Type B pancreatic cell (in vitro differentiated cells): Measurements from ENCODE around the gene CPED1. TPM values are rescaled to one million over a fixed set of nuclear protein-coding genes. Genes with fewer than 3 reads are reported as not detected.

Experiments
- DNase-seq: peaks from one replicate; pipeline ENCODE4 v3.0.0; 2021; ENCODE audit warnings: mixed read lengths; ENCODE audit not compliant: unreplicated experiment; ENCODE audit errors: extremely low spot score
- H3K27ac Mint-ChIP-seq: 2 replicates; pipeline ENCODE4 v1.8.0; 2021; ENCODE audit warnings: mild to moderate bottlenecking, mixed read lengths
- H3K27me3 Mint-ChIP-seq: 2 replicates; pipeline ENCODE4 v1.8.0; 2021; ENCODE audit warnings: mixed read lengths
- H3K36me3 Mint-ChIP-seq: 2 replicates; pipeline ENCODE4 v1.8.0; 2021; ENCODE audit warnings: mixed read lengths
- H3K4me1 Mint-ChIP-seq: one replicate; pipeline ENCODE4 v1.8.0; 2021; ENCODE audit warnings: mixed read lengths; ENCODE audit not compliant: unreplicated experiment
- H3K4me3 Mint-ChIP-seq: 2 replicates; pipeline ENCODE4 v1.8.0; 2021; ENCODE audit warnings: mild to moderate bottlenecking, mixed read lengths
- H3K9me3 Mint-ChIP-seq: 2 replicates; pipeline ENCODE4 v1.8.0; 2021; ENCODE audit warnings: mixed read lengths
- total RNA-seq: library from RNA; stranded (reverse); gene quantifications from 2 replicates; pipeline ENCODE4 v1.2.1, GENCODE V29; 2021; ENCODE audit warnings: low replicate concordance
- TF ChIP-seq, protein P1 (sequence below): fragments of 200-600 bp; sonication (generic); conservative IDR thresholded peaks from 2 replicates; pipeline ENCODE4 v1.5.0; 2021; ENCODE audit warnings: antibody characterized with exemption, mild to moderate bottlenecking

Gene CPED1
- total RNA-seq, 1 donor from 2014 or later = 45.4 TPM

DNA sequence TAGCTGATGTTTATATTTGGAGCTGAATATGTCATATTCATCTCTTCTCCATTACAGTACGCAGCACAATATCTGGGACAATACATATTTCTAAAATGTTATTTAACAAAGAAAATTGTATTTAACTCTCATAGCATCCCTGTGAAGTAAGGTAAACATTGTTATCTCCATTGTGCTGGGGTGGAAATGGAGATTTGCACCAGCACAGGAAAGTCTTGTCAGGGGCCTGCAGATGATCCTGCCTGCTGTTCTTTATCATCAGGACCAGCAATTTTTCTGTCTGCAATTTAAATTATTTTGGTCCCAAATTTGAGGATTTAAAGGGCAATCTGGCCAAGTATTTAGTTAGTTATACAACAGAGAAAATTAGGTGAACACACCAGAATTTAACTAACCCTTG lies 144.4 kb downstream of the CPED1 start:
- Mint-ChIP-seq H3K4me3 (no peak overlapping the region), H3K9me3 (no peaks in the 10 kb centered on the region), H3K27me3 (no peaks in the 10 kb centered on the region), H3K27ac (no peak overlapping the region), H3K36me3 (no peaks in the 10 kb centered on the region), H3K4me1 (no peaks in the 10 kb centered on the region)
- TF ChIP-seq, protein P1, sequence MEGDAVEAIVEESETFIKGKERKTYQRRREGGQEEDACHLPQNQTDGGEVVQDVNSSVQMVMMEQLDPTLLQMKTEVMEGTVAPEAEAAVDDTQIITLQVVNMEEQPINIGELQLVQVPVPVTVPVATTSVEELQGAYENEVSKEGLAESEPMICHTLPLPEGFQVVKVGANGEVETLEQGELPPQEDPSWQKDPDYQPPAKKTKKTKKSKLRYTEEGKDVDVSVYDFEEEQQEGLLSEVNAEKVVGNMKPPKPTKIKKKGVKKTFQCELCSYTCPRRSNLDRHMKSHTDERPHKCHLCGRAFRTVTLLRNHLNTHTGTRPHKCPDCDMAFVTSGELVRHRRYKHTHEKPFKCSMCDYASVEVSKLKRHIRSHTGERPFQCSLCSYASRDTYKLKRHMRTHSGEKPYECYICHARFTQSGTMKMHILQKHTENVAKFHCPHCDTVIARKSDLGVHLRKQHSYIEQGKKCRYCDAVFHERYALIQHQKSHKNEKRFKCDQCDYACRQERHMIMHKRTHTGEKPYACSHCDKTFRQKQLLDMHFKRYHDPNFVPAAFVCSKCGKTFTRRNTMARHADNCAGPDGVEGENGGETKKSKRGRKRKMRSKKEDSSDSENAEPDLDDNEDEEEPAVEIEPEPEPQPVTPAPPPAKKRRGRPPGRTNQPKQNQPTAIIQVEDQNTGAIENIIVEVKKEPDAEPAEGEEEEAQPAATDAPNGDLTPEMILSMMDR = no peak
- DNase-seq = no peak

GRCh38 chr7:121133444-121133843 lies 144.9 kb downstream of the CPED1 start:
- Mint-ChIP-seq H3K27me3 (no peaks in the 10 kb centered on the region), H3K4me3 (no peak overlapping the region), H3K36me3 (no peaks in the 10 kb centered on the region), H3K4me1 (no peaks in the 10 kb centered on the region), H3K27ac (no peak overlapping the region), H3K9me3 (no peaks in the 10 kb centered on the region)
- TF ChIP-seq, protein P1 = no peak
- DNase-seq = no peak

GRCh38 chr7:121137580-121137979 lies 149.1 kb downstream of the CPED1 start:
- DNase-seq = no peak
- TF ChIP-seq, protein P1 = no peak
- Mint-ChIP-seq H3K27ac (no peak overlapping the region), H3K4me1 (no peaks in the 10 kb centered on the region), H3K36me3 (peaks cover under 1% of the 10 kb centered on the region), H3K4me3 (no peak overlapping the region), H3K27me3 (no peaks in the 10 kb centered on the region), H3K9me3 (no peaks in the 10 kb centered on the region)

DNA sequence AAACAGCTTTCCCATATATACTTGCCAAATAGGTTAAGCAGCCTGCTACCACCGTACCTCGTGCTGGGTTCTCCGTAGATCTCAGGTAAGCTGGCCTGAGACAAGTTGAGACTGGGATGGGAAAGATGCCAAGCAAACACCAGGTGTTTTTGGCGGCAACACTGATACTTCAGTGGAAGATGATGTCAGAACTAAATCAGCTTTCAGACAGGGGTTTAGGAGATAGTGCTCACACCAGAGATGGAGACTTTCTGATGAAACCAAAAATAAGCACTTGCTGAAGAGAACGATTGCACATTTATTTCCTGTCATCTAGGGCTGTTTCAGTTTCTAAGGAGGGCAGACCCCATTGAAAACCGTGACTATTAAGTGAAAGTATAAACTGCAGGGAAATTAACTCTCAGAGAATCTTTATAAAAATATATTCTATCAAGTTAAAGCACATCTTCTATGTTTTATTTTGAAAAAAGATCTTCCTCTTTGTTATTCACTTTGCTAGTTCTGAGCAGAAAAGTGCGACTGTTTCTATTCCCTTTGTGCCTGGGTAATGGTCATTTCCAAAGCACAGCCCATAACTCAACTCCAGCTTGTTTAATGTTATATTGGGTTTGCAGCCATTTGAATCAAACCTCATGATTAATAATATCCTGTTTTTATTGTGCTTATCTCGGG lies 149.9 kb downstream of the CPED1 start:
- Mint-ChIP-seq H3K36me3 (peaks cover 3% of the 10 kb centered on the region), H3K9me3 (no peaks in the 10 kb centered on the region), H3K4me1 (no peaks in the 10 kb centered on the region), H3K4me3 (no peak overlapping the region), H3K27me3 (no peaks in the 10 kb centered on the region), H3K27ac (no peak overlapping the region)
- no peak for DNase-seq
- TF ChIP-seq, protein P1 = no peak

DNA sequence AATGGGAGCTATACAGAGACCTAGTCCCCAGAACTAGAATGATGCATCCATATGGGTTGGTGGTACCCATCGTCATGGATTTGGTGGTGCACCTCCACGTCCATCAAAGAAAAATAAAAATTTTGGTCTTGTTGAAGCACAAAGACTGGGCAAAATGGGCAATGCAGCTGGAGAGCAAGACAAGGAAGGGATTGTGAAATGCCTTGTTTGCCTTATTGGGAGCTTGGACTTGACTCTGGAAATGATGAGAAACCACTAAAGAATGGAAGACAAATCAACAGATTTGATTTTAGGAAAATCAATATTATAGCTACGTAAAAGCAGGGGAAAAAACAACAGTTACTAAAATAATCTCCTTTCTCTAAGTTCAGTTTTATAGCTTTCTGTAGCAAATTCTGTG lies 150.9 kb downstream of the CPED1 start:
- no peak overlapping the region for H3K27ac Mint-ChIP-seq
- H3K4me3 Mint-ChIP-seq = no peak overlapping the region
- H3K27me3 Mint-ChIP-seq = no peaks in the 10 kb centered on the region
- no peaks in the 10 kb centered on the region for H3K9me3 Mint-ChIP-seq
- TF ChIP-seq, protein P1 = no peak
- H3K36me3 Mint-ChIP-seq = peaks cover 3% of the 10 kb centered on the region
- no peak for DNase-seq
- no peaks in the 10 kb centered on the region for H3K4me1 Mint-ChIP-seq
